Breast epithelium (tissue), 3 donors: Measurements from ENCODE around the gene ENOX1.

Source experiments
- CTCF ChIP-seq, 3 donors: fragments of 450-650 bp; IDR thresholded peaks; one replicate each; pipeline ENCODE4 v1.5.1; 2016 to 2017; ENCODE audit warnings: antibody characterized with exemption in 3 of 3, mild to moderate bottlenecking in 3 of 3, moderate library complexity in 3 of 3
- POLR2A ChIP-seq: fragments of 450-650 bp; IDR thresholded peaks from one replicate; pipeline ENCODE4 v1.6.1; 2016; ENCODE audit warnings: antibody characterized with exemption, mild to moderate bottlenecking, moderate library complexity

GRCh38 chr13:43205416-43205815 lies 581.4 kb downstream of the ENOX1 start:
- TF ChIP-seq POLR2A (no peak), CTCF (IDR thresholded peaks at IDR 0.05) (no peak)
